DMS153 treated with DMSO at 0.1 percent for 48 hours (cell line): ENCODE measurements around the gene GFOD2.

Source experiments
- DNase-seq: peaks from one replicate; lab custom pipeline; 2025; ENCODE audit not compliant: unreplicated experiment; lab: John Stamatoyannopoulos, UW

The GFOD2 gene

GRCh38 chr16:67660564-67661028 is 58.5 kb downstream of the GFOD2 start, which contains the start of gene PARD6A:
PARD6A (plus strand) TSS chr16:67660960; CDS start chr16:67661039, 79 bp downstream.
- DNase-seq: peak; percentile 96

- peak; percentile 81 for DNase-seq
Measured at GRCh38 chr16:67659675-67660563, 59.2 kb downstream of the GFOD2 start, which contains the start of gene ACD. ACD (minus strand) TSS chr16:67660260; CDS start chr16:67660220, 40 bp downstream.

GRCh38 chr16:67658849-67659674 is 60.1 kb downstream of the GFOD2 start:
- no peak for DNase-seq

- no peak for DNase-seq
Measured at GRCh38 chr16:67657751-67658518, 61.2 kb downstream of the GFOD2 start.

GRCh38 chr16:67657017-67657608 is 62.0 kb downstream of the GFOD2 start:
- no peak for DNase-seq

GRCh38 chr16:67656344-67657016 is 62.6 kb downstream of the GFOD2 start:
- DNase-seq: no peak

- no peak for DNase-seq
Measured at GRCh38 chr16:67655363-67655762, 63.8 kb downstream of the GFOD2 start.

- DNase-seq: no peak
Measured at GRCh38 chr16:67654403-67654911, 64.7 kb downstream of the GFOD2 start.

- DNase-seq: no peak
Measured at GRCh38 chr16:67653789-67654402, 65.2 kb downstream of the GFOD2 start.

- DNase-seq: no peak
Measured at GRCh38 chr16:67653128-67653788, 65.9 kb downstream of the GFOD2 start.

- no peak for DNase-seq
Measured at GRCh38 chr16:67652578-67653127, 66.5 kb downstream of the GFOD2 start.

GRCh38 chr16:67651847-67652246 is 67.3 kb downstream of the GFOD2 start:
- no peak for DNase-seq

- DNase-seq: no peak
Measured at GRCh38 chr16:67651039-67651438, 68.1 kb downstream of the GFOD2 start.

- DNase-seq: no peak
Measured at GRCh38 chr16:67650023-67650422, 69.1 kb downstream of the GFOD2 start.

- DNase-seq: no peak
Measured at GRCh38 chr16:67649494-67649931, 69.6 kb downstream of the GFOD2 start.

GRCh38 chr16:67648764-67649407 is 70.2 kb downstream of the GFOD2 start:
- DNase-seq: no peak

GRCh38 chr16:67648088-67648763 is 70.9 kb downstream of the GFOD2 start:
- DNase-seq: no peak
